Skin of body (tissue), 2 donors: ENCODE results near the gene FSD1. TPM values are rescaled to one million over a fixed set of nuclear protein-coding genes. Genes with fewer than 3 reads are reported as not detected.
"Not testable (repeated sequence)": the region's sequence is repeated elsewhere in the genome, so short reads cannot be mapped to it uniquely, and the experiment has no call there.

Source experiments
- DNase-seq: peaks from one replicate; lab custom pipeline; 2025; lab: John Stamatoyannopoulos, UW
- total RNA-seq: library from RNA; depleted of rRNA; stranded (reverse); fragments of >200 nt; gene quantifications from one replicate; pipeline ENCODE4 v1.2.3, GENCODE V29; 2014

The FSD1 gene
- total RNA-seq, 1 donor from 2014 or later: 0.59 TPM

GRCh38 chr19:4284176-4284958 lies 20.0 kb upstream of the FSD1 start:
- no peak for DNase-seq

GRCh38 chr19:4284974-4285373 lies 19.4 kb upstream of the FSD1 start:
- no peak for DNase-seq

GRCh38 chr19:4286141-4286540 lies 18.3 kb upstream of the FSD1 start:
- not testable (repeated sequence) for DNase-seq

- no peak for DNase-seq
Observed at GRCh38 chr19:4288091-4288777, 16.2 kb upstream of the FSD1 start.

- DNase-seq: no peak
Observed at GRCh38 chr19:4291184-4291732, 13.1 kb upstream of the FSD1 start.

GRCh38 chr19:4292515-4292914 lies 11.9 kb upstream of the FSD1 start:
- no peak for DNase-seq

GRCh38 chr19:4294389-4294788 lies 10.0 kb upstream of the FSD1 start:
- DNase-seq: no peak

- DNase-seq: peak; percentile 35
Observed at GRCh38 chr19:4295972-4296771, 8.2 kb upstream of the FSD1 start.

- DNase-seq: no peak
Observed at GRCh38 chr19:4297901-4298809, 6.2 kb upstream of the FSD1 start.

GRCh38 chr19:4298810-4299550 lies 5.4 kb upstream of the FSD1 start:
- no peak for DNase-seq

- no peak for DNase-seq
Observed at GRCh38 chr19:4300589-4300988, 3.8 kb upstream of the FSD1 start.

GRCh38 chr19:4301590-4302242 lies 2.7 kb upstream of the FSD1 start:
- DNase-seq: no peak

GRCh38 chr19:4302243-4302640 lies 2.2 kb upstream of the FSD1 start, which contains the start of gene TMIGD2:
Gene TMIGD2 (minus strand): TSS chr19:4302389. CDS start chr19:4302385, 4 bp downstream.
- DNase-seq: no peak

- DNase-seq: no peak
Observed at GRCh38 chr19:4303819-4304537, 420 bp upstream of the FSD1 start.

- no peak for DNase-seq
Observed at GRCh38 chr19:4305257-4305612, 837 bp downstream of the FSD1 start.

GRCh38 chr19:4305659-4306058 lies 1.3 kb downstream of the FSD1 start:
- no peak for DNase-seq

GRCh38 chr19:4310247-4311121 lies 6.1 kb downstream of the FSD1 start:
- DNase-seq: no peak
